GM12873 (cell line): Measurements from ENCODE around the gene FLT1.

ENCODE experiments used
- CTCF ChIP-seq: IDR thresholded peaks from 2 replicates; pipeline ENCODE4 v1.5.1; 2012; ENCODE audit warnings: low read depth, mild to moderate bottlenecking, moderate library complexity, low read length, control low read depth; ENCODE audit not compliant: insufficient read depth; ENCODE audit errors: missing control alignments

Gene FLT1

GRCh38 chr13:28475916-28476725 lies 18.8 kb downstream of the FLT1 start:
- no peak for TF ChIP-seq CTCF

DNA sequence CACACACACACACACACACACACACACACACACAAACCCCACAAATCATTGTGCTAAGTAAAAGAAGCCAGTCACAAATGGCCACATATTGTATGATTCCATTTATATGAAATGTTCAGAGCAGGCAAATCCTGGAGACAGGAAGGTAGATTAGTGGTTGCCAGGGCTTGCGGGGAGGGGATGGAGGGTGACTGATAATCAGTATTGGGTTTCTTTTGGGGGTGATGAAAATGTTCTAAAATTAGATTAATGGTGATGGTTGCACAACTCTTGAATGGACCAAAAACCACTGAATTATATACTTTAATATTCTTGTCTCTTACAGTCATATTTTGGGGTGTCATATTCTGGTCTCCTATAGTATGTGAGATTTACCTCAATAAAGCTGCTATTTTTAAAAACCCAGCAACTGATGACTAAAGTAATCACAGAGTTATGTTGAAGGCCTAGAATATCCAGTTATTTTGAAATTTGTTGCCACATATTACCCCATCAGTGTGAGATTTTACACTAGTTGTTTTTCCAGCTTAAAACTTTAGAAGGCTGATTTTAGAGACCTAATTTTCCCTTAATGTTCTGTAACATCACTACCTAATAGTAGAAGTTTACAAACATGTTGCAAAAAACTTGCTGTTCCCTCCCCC lies 20.3 kb downstream of the FLT1 start:
- TF ChIP-seq CTCF, result no peak

DNA sequence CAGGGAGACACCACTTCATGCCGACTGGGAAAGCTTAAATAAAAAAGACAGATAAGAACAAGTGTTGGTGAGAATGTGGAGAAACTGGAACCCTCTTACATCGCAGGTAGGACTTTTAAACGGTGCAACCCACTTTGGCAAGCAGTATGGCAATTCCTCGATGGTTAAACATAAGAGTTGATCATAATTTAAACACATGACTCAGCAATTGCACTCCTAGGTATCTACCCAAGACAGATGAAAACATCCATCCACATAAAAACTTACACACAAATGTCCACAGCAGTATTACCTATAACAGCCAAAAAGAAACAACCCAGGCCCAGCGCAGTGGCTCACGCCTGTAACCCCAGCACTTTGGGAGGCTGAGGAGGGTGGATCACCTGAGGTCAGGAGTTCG lies 21.9 kb downstream of the FLT1 start:
- TF ChIP-seq CTCF, result no peak

GRCh38 chr13:28471421-28471820 lies 23.5 kb downstream of the FLT1 start:
- TF ChIP-seq CTCF, result no peak

DNA sequence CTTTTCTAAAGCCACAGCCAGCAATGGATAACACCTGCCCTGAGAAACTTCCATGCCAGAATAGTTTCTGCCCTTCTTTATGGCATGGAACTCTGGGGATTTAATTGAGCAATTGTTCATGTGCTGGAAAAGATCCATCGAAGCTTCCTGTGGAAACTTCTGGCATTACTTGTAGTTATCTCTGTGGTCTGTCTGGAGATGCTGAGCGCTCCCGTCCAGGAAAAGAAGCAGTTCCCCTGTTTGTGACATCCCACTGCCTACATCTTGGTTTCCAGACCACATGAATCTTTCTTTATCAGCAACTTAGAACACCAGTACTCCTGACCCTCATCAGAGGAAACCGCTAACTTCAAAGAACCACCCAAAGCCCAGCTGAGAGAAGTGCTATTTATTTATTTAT lies 24.6 kb downstream of the FLT1 start:
- no peak for TF ChIP-seq CTCF

- TF ChIP-seq CTCF, result no peak
Measured at GRCh38 chr13:28469316-28469715, 25.6 kb downstream of the FLT1 start.

- TF ChIP-seq CTCF, result no peak
Measured at GRCh38 chr13:28468023-28468915, 26.7 kb downstream of the FLT1 start.
